ENCODE measurements around the gene FIGNL1. TPM values are rescaled to one million over a fixed set of nuclear protein-coding genes. Genes with fewer than 3 reads are reported as not detected.
A peak's percentile ranks its signal among the peaks of the same experiment; 100 is the strongest.

The FIGNL1 gene
- total RNA-seq = 1 to 10 TPM; 2.9 to 5.8 (median 5.1) TPM
- polyA plus RNA-seq = 1 to 10 TPM; 1.9 to 3.8 TPM
- long read RNA-seq, donor 1, partial matches to known transcripts = 1 of 5 reads
- long read RNA-seq, donor 1, other reads (novel, unspliced or antisense) = 2 of 5 reads
- long read RNA-seq, donor 2, partial matches to known transcripts = 1 of 13 reads
- long read RNA-seq, donor 2, other reads (novel, unspliced or antisense) = 7 of 13 reads
- long read RNA-seq, donor 3, partial matches to known transcripts = 0 of 4 reads
- long read RNA-seq, donor 3, other reads (novel, unspliced or antisense) = 2 of 4 reads

- peak; percentile 77 to 88 (median 82) for DNase-seq
- TF ChIP-seq POLR2A (IDR thresholded peaks at IDR 0.05) (peak in 1 of 2 donors; percentile 65), CTCF (IDR thresholded peaks at IDR 0.05) (no peak)
- Histone ChIP-seq H3K36me3 (peaks cover 0 to 29% (median 20%) of the 10 kb centered on the region in 9 donors), H3K27ac (peak within 1 kb of the TSS in 10 of 12 donors; percentile 15 to 81 (median 62)), H3K4me3 (peak within 1 kb of the TSS; percentile 42 to 95 (median 72)), H3K4me1 (peaks cover 0 to 21% (median 10%) of the 10 kb centered on the region in 12 donors), H3K9me3 (no peaks in the 10 kb centered on the region), H3K27me3 (no peaks in the 10 kb centered on the region)
- ATAC-seq = peak; percentile 94 to 99 (median 98)
- intact Hi-C loops (cut with DNase I) = loop anchor here in 1 of 10 donors (5.0 kb wide), 1 partner anchor 707 kb away; no protein-coding TSS in a partner anchor
- 0 to 1% (median 1%) methylated on average over 28 to 63 of the region's 63 CpGs for WGBS, 4 donors
These were observed at the start of gene FIGNL1 for GRCh38 chr7:50449881-50450589. TSS of gene FIGNL1 (minus strand) at chr7:50450350. CDS start at chr7:50447287, 3,063 bp downstream.

GRCh38 chr7:50499092-50499491, 48.9 kb upstream of the FIGNL1 start:
- no peak overlapping the region for H3K4me3 ChIP-seq
- no peak overlapping the region for H3K27ac ChIP-seq
- no peaks in the 10 kb centered on the region for H3K36me3 ChIP-seq
- DNase-seq (no peak), ATAC-seq (no peak)
- intact Hi-C loops (cut with DNase I) = no loop called here
- H3K4me1 ChIP-seq = peaks cover 0 to 32% (median 16%) of the 10 kb centered on the region in 12 donors
- H3K27me3 ChIP-seq = peaks cover 0 to 3% (median 0%) of the 10 kb centered on the region in 9 donors
- no peak for TF ChIP-seq POLR2A (IDR thresholded peaks at IDR 0.05)
- no peak for TF ChIP-seq CTCF (IDR thresholded peaks at IDR 0.05)
- no peaks in the 10 kb centered on the region for H3K9me3 ChIP-seq
- WGBS, 4 donors = 85 to 91% (median 91%) methylated on average over 6 of the region's 6 CpGs

- DNase-seq = peak in 1 of 5 donors; percentile 39
- H3K9me3 ChIP-seq = no peaks in the 10 kb centered on the region
- H3K4me3 ChIP-seq = no peak overlapping the region
- TF ChIP-seq CTCF (IDR thresholded peaks at IDR 0.05) (no peak), POLR2A (IDR thresholded peaks at IDR 0.05) (no peak)
- peaks cover 0 to 29% (median 13%) of the 10 kb centered on the region in 12 donors for H3K4me1 ChIP-seq
- WGBS, 4 donors = 55 to 74% (median 68%) methylated on average over 5 of the region's 5 CpGs
- no peak overlapping the region for H3K27ac ChIP-seq
- H3K36me3 ChIP-seq = no peaks in the 10 kb centered on the region
- H3K27me3 ChIP-seq = peaks cover 0 to 3% (median 0%) of the 10 kb centered on the region in 9 donors
- intact Hi-C loops (cut with DNase I) = no loop called here
- peak in 1 of 4 donors; percentile 10 for ATAC-seq
These were observed 47.8 kb upstream of the FIGNL1 start for GRCh38 chr7:50497968-50498367.

- WGBS, 4 donors = 50 to 57% (median 50%) methylated on average over 8 of the region's 8 CpGs
- no peaks in the 10 kb centered on the region for H3K9me3 ChIP-seq
- intact Hi-C loops (cut with DNase I) = no loop called here
- TF ChIP-seq POLR2A (IDR thresholded peaks at IDR 0.05) = no peak
- TF ChIP-seq CTCF (IDR thresholded peaks at IDR 0.05) = no peak
- H3K4me3 ChIP-seq = no peak overlapping the region
- H3K4me1 ChIP-seq = peaks cover 0 to 21% (median 7%) of the 10 kb centered on the region in 12 donors
- no peak overlapping the region for H3K27ac ChIP-seq
- H3K36me3 ChIP-seq = no peaks in the 10 kb centered on the region
- no peak for DNase-seq
- peaks cover 0 to 3% (median 0%) of the 10 kb centered on the region in 9 donors for H3K27me3 ChIP-seq
- peak in 3 of 4 donors; percentile 59 to 82 (median 64) for ATAC-seq
These were observed 47.0 kb upstream of the FIGNL1 start for GRCh38 chr7:50497068-50497642.
